GM12878 (cell line): ENCODE data around the gene DNMT3B.

ENCODE experiments used
- ATF3 ChIP-seq: IDR thresholded peaks from 2 replicates; pipeline ENCODE4 v1.6.1; 2011; ENCODE audit warnings: low read depth, mild to moderate bottlenecking, low read length, moderate library complexity, borderline replicate concordance; ENCODE audit errors: extremely low read depth
- BHLHE40 ChIP-seq, 2 experiments: fragments of 450-650 bp in 1 of 2; IDR thresholded peaks; 2 replicates each; pipeline ENCODE4 v1.6.1; 2011 to 2017; ENCODE audit warnings: low read depth in 2 of 2, borderline replicate concordance in 1 of 2, improper control_type of control experiment in 1 of 2, low read length in 1 of 2, mild to moderate bottlenecking in 1 of 2
- CREB1 ChIP-seq: IDR thresholded peaks from 2 replicates; pipeline ENCODE4 v1.6.1; 2012; ENCODE audit warnings: low read depth, mild to moderate bottlenecking, inconsistent platforms
- CTCF ChIP-seq, 3 experiments: IDR thresholded peaks in 2 of 3; conservative IDR thresholded peaks in 1 of 3; 2 replicates each; pipeline ENCODE4 v1.5.1; 2011; ENCODE audit warnings: low read depth in 3 of 3, low read length in 3 of 3, mild to moderate bottlenecking in 3 of 3, control low read depth in 2 of 3, moderate library complexity in 2 of 3, inconsistent platforms in 1 of 3, mixed read lengths in 1 of 3; ENCODE audit not compliant: control insufficient read depth in 2 of 3, insufficient read depth in 1 of 3; ENCODE audit errors: extremely low read depth in 1 of 3
- DPF2 ChIP-seq: fragments of 450-650 bp; IDR thresholded peaks from 2 replicates; pipeline ENCODE4 v1.6.1; 2017; ENCODE audit warnings: mild to moderate bottlenecking
- EP300 ChIP-seq, 2 experiments: fragments of 150-350 bp in 1 of 2; IDR thresholded peaks; 2 replicates each; pipeline ENCODE4 v1.6.1; 2011 to 2012; ENCODE audit warnings: low read depth in 2 of 2, low read length in 2 of 2, borderline replicate concordance in 1 of 2, improper control_type of control experiment in 1 of 2, inconsistent platforms in 1 of 2; ENCODE audit not compliant: control insufficient read depth in 1 of 2
- EZH2 ChIP-seq: IDR thresholded peaks from 2 replicates; pipeline ENCODE4 v1.6.1; 2012; ENCODE audit warnings: low read depth, mild to moderate bottlenecking, control low read depth, inconsistent platforms, low read length, borderline replicate concordance; ENCODE audit not compliant: control insufficient read depth
- MTA3 ChIP-seq: IDR thresholded peaks from 2 replicates; pipeline ENCODE4 v1.6.1; 2012; ENCODE audit warnings: low read length, inconsistent platforms, borderline replicate concordance
- NFXL1 ChIP-seq: fragments of 450-650 bp; IDR thresholded peaks from 2 replicates; pipeline ENCODE4 v1.6.1; 2017; ENCODE audit warnings: antibody characterized with exemption, mild to moderate bottlenecking, borderline replicate concordance
- POLR2AphosphoS5 ChIP-seq: IDR thresholded peaks from 2 replicates; pipeline ENCODE4 v1.6.1; 2011; ENCODE audit warnings: mild to moderate bottlenecking, low read length, inconsistent platforms
- RELA ChIP-seq: fragments of 450-650 bp; IDR thresholded peaks from 2 replicates; pipeline ENCODE4 v1.8.0; 2014; ENCODE audit warnings: borderline replicate concordance; ENCODE audit not compliant: partially characterized antibody
- SMARCA5 ChIP-seq: fragments of 450-650 bp; IDR thresholded peaks from 2 replicates; pipeline ENCODE4 v1.6.1; 2017; ENCODE audit warnings: mild to moderate bottlenecking
- TAF1 ChIP-seq: IDR thresholded peaks from 2 replicates; pipeline ENCODE4 v1.6.1; 2011; ENCODE audit warnings: mild to moderate bottlenecking, low read depth, low read length, borderline replicate concordance

- TF ChIP-seq EP300 (IDR thresholded peaks at IDR 0.05; ENCODE audit: borderline replicate concordance in 1 of 2, control insufficient read depth in 1 of 2, low read depth in 2 of 2, low read length in 2 of 2) (no peak), POLR2AphosphoS5 (no peak), ATF3 (no peak), CTCF (IDR thresholded peaks at IDR 0.05 in 2 of 3, conservative IDR thresholded peaks at IDR 0.05 in 1 of 3; ENCODE audit: control insufficient read depth in 2 of 3, extremely low read depth in 1 of 3, insufficient read depth in 1 of 3, low read depth in 3 of 3, low read length in 3 of 3) (no peak), CREB1 (no peak), MTA3 (no peak), DPF2 (no peak), TAF1 (no peak), BHLHE40 (IDR thresholded peaks at IDR 0.05; ENCODE audit: borderline replicate concordance in 1 of 2, low read depth in 2 of 2, low read length in 1 of 2) (no peak), NFXL1 (no peak), EZH2 (no peak), RELA (no peak), SMARCA5 (no peak)
These were observed 70.5 kb downstream of the DNMT3B start for GRCh38 chr20:32832664-32833063.
